ENCODE data around the gene PRKG1. TPM values are rescaled to one million over a fixed set of nuclear protein-coding genes. Genes with fewer than 3 reads are reported as not detected.

PRKG1 gene
- total RNA-seq, 2 experiments from 2014 or later = not detected

DNA sequence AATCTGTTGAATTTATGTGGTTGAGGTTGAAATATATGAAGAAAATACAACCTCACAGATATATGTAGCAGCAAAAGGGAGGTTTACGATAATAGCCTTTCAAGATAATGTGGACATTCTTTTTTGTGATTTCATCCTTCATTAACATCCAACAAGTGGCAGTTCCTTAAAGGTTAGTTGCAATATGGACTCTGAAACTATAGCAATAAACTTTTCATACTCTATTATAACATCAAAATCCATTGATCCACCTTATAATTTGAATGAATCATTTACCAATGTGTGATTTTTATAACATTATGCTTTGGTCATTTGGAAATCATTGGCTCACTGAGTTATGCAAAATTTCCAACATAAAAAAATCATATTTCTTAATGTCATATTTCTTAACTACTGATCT is 825.9 kb downstream of the PRKG1 start:
- intact Hi-C loops (cut with micrococcal nuclease) = no loop called here
- DNase-seq = no peak
- Mint-ChIP-seq H3K27ac (no peak overlapping the region), H3K4me1 (ENCODE audit: low read depth) (no peaks in the 10 kb centered on the region), H3K4me3 (no peak overlapping the region), H3K27me3 (no peaks in the 10 kb centered on the region), H3K9me3 (no peaks in the 10 kb centered on the region), H3K36me3 (no peaks in the 10 kb centered on the region)
- ChIA-PET POLR2A (no interaction called here), CTCF (no interaction called here)

DNA sequence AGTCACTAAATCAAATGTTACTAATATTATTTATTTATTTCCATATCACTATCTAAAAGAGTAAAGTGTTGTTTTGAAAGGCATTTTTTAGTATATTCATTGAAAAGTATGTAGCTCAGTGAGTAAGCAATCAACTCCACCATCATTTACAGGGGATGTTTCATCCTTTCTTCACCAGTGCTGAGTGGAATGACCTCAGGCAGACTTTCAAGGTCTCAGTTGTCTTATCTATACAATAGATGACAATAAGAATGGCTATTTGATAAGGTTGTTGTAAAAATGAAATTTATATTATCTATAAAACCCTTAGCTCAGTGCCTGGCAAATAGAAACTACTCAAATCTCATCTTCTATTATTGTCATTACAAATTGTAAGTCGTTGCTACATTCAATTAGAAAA is 829.4 kb downstream of the PRKG1 start:
- no peaks in the 10 kb centered on the region for H3K4me1 Mint-ChIP-seq (ENCODE audit: low read depth)
- H3K9me3 Mint-ChIP-seq = no peaks in the 10 kb centered on the region
- CTCF ChIA-PET = no interaction called here
- POLR2A ChIA-PET = no interaction called here
- no peak for DNase-seq
- H3K36me3 Mint-ChIP-seq = no peaks in the 10 kb centered on the region
- peaks cover 1% of the 10 kb centered on the region for H3K27me3 Mint-ChIP-seq
- intact Hi-C loops (cut with micrococcal nuclease) = no loop called here
- H3K4me3 Mint-ChIP-seq = no peak overlapping the region
- no peak overlapping the region for H3K27ac Mint-ChIP-seq

DNA sequence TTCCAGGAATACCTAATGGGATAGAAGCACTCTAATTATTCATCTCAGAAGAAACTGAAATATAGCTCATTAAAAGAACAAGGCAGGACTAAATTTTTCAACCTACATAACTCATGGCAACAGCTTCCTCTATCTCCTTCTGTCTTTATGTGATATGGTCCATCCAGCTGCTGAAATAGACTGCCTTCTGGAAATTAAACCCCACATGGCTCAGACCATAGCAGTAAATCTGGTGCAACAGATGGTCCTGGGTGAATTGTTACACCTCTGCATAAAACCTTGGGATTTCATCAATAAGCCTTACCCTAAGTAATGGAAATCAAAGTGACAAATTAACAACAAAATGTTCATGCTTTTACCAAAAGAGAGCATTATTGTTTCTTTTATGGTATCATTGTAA is 830.7 kb downstream of the PRKG1 start:
- intact Hi-C loops (cut with micrococcal nuclease) = no loop called here
- H3K27me3 Mint-ChIP-seq = peaks cover 1% of the 10 kb centered on the region
- no peaks in the 10 kb centered on the region for H3K36me3 Mint-ChIP-seq
- no peak overlapping the region for H3K27ac Mint-ChIP-seq
- no peak overlapping the region for H3K4me3 Mint-ChIP-seq
- DNase-seq = no peak
- ChIA-PET POLR2A (no interaction called here), CTCF (interaction anchor here (0.7 kb wide), 1 partner anchor 66 kb away, joined by 3 read pairs; no protein-coding TSS in a partner anchor)
- no peaks in the 10 kb centered on the region for H3K9me3 Mint-ChIP-seq
- no peaks in the 10 kb centered on the region for H3K4me1 Mint-ChIP-seq (ENCODE audit: low read depth)

DNA sequence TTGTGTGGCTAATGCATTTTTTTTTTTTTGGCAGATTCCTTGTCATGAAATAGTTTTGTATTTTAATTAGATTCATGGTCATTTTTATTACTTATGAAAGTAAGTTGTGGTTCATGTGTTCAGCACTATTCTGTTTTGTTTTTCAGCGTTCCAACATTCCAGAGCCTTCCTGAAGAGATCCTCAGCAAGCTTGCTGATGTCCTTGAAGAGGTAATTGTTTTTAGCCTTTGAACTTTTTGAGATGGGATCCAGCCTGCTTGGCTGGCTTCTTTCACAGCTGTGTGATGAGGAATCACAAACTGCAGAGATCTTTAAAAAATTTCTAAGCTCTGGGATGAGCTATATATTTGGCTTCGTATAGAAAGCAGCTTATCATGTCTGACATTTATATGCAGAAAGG is 833.1 kb downstream of the PRKG1 start:
- Mint-ChIP-seq H3K36me3 (no peaks in the 10 kb centered on the region), H3K27me3 (peaks cover 1% of the 10 kb centered on the region), H3K4me3 (no peak overlapping the region), H3K27ac (no peak overlapping the region), H3K9me3 (no peaks in the 10 kb centered on the region), H3K4me1 (ENCODE audit: low read depth) (no peaks in the 10 kb centered on the region)
- POLR2A ChIA-PET = no interaction called here
- no peak for DNase-seq
- intact Hi-C loops (cut with micrococcal nuclease) = no loop called here
- CTCF ChIA-PET = no interaction called here

DNA sequence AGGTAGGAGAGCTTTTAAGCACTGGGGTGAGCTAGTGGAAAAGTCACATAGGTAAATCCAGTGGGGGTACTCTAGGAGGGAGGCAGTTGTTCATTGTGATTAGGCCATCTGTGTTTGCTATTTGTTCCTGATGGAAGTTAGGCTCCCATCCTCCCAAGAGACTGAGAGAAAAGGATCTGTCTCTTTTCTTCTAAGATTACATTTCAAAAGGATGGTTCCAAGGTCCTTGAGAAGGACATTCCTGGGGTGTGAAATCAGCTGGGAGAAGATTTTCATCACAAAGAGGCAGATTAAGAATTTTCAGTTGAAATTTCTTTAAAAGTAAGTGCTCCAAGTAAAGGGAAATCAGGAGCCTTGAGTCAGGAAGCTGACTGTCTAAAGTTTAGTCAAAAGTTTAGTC is 835.9 kb downstream of the PRKG1 start:
- ChIA-PET CTCF (no interaction called here), POLR2A (no interaction called here)
- no peak for DNase-seq
- H3K27ac Mint-ChIP-seq = no peak overlapping the region
- H3K9me3 Mint-ChIP-seq = no peaks in the 10 kb centered on the region
- H3K4me3 Mint-ChIP-seq = no peak overlapping the region
- no peaks in the 10 kb centered on the region for H3K36me3 Mint-ChIP-seq
- intact Hi-C loops (cut with micrococcal nuclease) = no loop called here
- peaks cover 1% of the 10 kb centered on the region for H3K27me3 Mint-ChIP-seq
- no peaks in the 10 kb centered on the region for H3K4me1 Mint-ChIP-seq (ENCODE audit: low read depth)

DNA sequence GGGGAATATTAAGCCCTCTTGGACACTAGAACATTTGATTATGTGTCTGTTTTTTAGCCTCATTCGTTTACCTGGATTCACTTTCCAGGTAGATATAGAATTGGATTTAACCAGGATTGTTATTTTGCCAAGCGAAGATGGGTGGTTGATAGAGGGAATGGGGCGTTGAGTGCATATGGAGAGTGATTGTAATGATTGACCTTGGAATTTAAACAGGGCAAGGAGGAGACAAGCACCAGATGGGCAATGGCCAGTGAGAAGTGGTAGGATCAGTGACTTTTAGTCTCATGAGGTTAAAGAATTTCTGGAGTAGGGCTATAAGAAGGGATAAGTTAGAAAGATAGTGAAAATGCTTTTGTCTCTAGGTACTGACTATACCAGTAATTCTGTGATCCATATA is 836.3 kb downstream of the PRKG1 start:
- intact Hi-C loops (cut with micrococcal nuclease) = no loop called here
- H3K4me3 Mint-ChIP-seq = no peak overlapping the region

DNA sequence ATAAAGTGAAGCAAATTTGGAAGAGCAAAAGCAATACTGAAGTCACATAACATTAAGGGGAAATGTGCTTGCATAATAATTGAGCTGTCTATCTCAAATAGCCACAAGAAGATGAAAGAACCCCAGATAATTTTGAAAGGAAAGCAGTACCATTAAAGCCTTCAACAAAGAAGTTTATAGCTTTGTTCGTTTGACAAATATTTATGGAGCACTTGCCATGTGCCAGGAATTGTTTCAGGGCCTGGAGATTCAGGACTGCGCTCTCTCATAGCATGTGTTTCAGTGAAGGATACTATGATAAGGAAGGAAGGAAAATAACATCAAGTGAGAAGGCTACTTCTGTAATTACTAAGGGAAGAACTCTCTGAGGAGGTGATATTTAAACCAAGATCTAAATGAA is 837.4 kb downstream of the PRKG1 start:
- ChIA-PET CTCF (no interaction called here), POLR2A (no interaction called here)
- H3K27ac Mint-ChIP-seq = no peak overlapping the region
- H3K4me3 Mint-ChIP-seq = no peak overlapping the region
- H3K9me3 Mint-ChIP-seq = no peaks in the 10 kb centered on the region
- no peaks in the 10 kb centered on the region for H3K4me1 Mint-ChIP-seq (ENCODE audit: low read depth)
- H3K36me3 Mint-ChIP-seq = no peaks in the 10 kb centered on the region
- no peak for DNase-seq
- intact Hi-C loops (cut with micrococcal nuclease) = no loop called here
- no peaks in the 10 kb centered on the region for H3K27me3 Mint-ChIP-seq

More for the DNA sequence above, 836.3 kb downstream of the PRKG1 start:
- H3K27me3 Mint-ChIP-seq = peaks cover 1% of the 10 kb centered on the region
- H3K4me1 Mint-ChIP-seq (ENCODE audit: low read depth) = no peaks in the 10 kb centered on the region
- ChIA-PET CTCF (no interaction called here), POLR2A (no interaction called here)
- no peaks in the 10 kb centered on the region for H3K36me3 Mint-ChIP-seq
- no peaks in the 10 kb centered on the region for H3K9me3 Mint-ChIP-seq
- no peak overlapping the region for H3K27ac Mint-ChIP-seq
- no peak for DNase-seq

DNA sequence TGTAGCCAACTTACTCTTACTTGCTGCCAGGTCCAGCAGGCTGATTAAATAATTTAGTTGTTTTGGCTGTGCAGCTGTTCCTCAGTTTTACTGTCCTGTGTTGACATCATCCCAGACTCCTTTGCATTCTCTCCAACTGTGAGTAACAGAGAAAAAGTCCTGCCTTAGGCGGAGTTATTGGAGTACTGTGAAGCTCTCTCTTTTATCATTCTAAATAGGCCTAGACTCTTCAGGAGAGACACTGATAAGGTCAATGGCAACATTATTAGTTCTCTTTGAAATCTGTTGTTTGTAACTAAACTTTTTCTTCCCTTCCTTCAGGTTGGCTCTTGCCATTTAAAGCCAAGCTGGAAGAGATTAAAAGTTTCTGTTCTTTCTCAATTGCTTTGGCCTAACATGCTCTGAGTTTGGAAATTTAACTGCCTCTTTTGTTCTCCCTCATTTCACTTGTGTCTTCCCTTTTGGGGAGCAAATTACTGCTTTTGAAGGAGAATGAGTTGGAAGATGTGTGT is 840.8 kb downstream of the PRKG1 start:
- CTCF ChIA-PET = no interaction called here

DNA sequence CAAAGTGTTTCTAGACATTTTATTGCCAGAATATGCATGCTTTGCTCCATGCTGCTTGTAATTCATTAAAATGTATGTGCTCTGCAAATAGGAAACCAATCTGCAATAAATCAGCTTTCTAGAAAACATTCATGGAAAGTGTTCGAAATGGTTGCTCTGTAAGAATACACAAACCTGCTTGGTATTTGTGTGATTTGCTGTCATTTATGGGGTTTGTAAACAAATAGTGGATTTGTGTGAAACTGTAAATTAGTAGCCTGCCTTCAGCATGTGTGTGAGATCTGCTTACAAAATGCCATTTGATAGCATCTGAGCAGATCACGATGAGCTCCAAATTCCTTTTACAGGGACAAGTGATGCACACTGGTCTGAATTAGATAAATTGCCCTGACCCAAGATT is 844.2 kb downstream of the PRKG1 start:
- no peak overlapping the region for H3K27ac Mint-ChIP-seq
- H3K4me1 Mint-ChIP-seq (ENCODE audit: low read depth) = no peaks in the 10 kb centered on the region
- H3K9me3 Mint-ChIP-seq = no peaks in the 10 kb centered on the region
- no peak for DNase-seq
- ChIA-PET CTCF (no interaction called here), POLR2A (no interaction called here)
- intact Hi-C loops (cut with micrococcal nuclease) = no loop called here
- H3K4me3 Mint-ChIP-seq = no peak overlapping the region
- no peaks in the 10 kb centered on the region for H3K27me3 Mint-ChIP-seq
- H3K36me3 Mint-ChIP-seq = no peaks in the 10 kb centered on the region

More for the DNA sequence above, 840.8 kb downstream of the PRKG1 start:
- no peaks in the 10 kb centered on the region for H3K9me3 Mint-ChIP-seq
- no peaks in the 10 kb centered on the region for H3K4me1 Mint-ChIP-seq (ENCODE audit: low read depth)
- POLR2A ChIA-PET = no interaction called here
- no peaks in the 10 kb centered on the region for H3K36me3 Mint-ChIP-seq
- no peak overlapping the region for H3K4me3 Mint-ChIP-seq
- DNase-seq = no peak
- no peak overlapping the region for H3K27ac Mint-ChIP-seq
- intact Hi-C loops (cut with micrococcal nuclease) = no loop called here
- H3K27me3 Mint-ChIP-seq = no peaks in the 10 kb centered on the region

DNA sequence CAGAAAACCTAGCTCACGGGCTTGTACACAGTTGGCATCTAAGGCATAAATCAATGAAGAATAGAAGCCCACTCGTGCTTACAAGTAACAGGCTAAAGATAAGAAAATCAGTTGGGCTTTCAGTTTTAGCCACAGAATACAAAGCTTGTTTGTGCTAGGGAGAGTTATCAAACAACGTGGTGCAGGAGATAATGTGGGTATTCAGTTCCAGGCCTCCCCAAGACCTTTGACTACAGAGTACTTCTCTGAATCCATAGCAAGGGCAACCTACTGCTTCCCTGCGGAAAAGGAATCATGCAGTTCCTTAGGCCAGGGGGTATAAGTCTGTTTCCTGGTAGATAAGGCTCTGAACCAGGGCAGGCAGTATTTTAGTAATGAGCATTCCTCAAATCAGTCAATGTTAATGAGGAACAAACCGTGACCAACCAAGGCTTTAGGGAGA is 844.6 kb downstream of the PRKG1 start:
- no peak overlapping the region for H3K27ac Mint-ChIP-seq
- ChIA-PET CTCF (interaction anchor here (0.6 kb wide), 1 partner anchor 266 kb away, joined by 3 read pairs; no protein-coding TSS in a partner anchor), POLR2A (no interaction called here)
- no peaks in the 10 kb centered on the region for H3K9me3 Mint-ChIP-seq
- no peaks in the 10 kb centered on the region for H3K27me3 Mint-ChIP-seq
- DNase-seq = no peak
- intact Hi-C loops (cut with micrococcal nuclease) = no loop called here
- H3K4me1 Mint-ChIP-seq (ENCODE audit: low read depth) = no peaks in the 10 kb centered on the region
- H3K36me3 Mint-ChIP-seq = no peaks in the 10 kb centered on the region
- no peak overlapping the region for H3K4me3 Mint-ChIP-seq

DNA sequence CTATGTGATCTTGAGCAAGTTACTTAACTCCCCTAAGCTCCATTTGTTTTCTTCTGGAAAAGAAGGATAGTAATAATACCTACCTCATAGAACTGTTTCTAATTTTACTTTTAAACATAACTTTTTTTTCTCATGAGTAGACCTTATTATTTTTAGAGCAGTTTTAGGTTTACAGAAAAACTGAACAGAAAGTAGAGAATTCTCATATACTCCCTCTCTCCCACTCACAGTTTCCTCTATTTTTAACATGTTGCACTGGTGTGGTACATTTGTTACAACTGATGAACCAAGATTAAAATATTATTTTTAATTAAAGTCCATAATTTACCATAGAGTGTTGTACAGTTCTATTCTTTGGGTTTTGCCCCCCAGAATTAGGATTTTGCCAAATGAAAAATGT is 846.4 kb downstream of the PRKG1 start:
- no peaks in the 10 kb centered on the region for H3K4me1 Mint-ChIP-seq (ENCODE audit: low read depth)
- no peak overlapping the region for H3K27ac Mint-ChIP-seq
- H3K4me3 Mint-ChIP-seq = no peak overlapping the region
- ChIA-PET CTCF (no interaction called here), POLR2A (no interaction called here)
- intact Hi-C loops (cut with micrococcal nuclease) = no loop called here
- DNase-seq = no peak
- no peaks in the 10 kb centered on the region for H3K36me3 Mint-ChIP-seq
- H3K27me3 Mint-ChIP-seq = peaks cover 1% of the 10 kb centered on the region
- H3K9me3 Mint-ChIP-seq = no peaks in the 10 kb centered on the region

DNA sequence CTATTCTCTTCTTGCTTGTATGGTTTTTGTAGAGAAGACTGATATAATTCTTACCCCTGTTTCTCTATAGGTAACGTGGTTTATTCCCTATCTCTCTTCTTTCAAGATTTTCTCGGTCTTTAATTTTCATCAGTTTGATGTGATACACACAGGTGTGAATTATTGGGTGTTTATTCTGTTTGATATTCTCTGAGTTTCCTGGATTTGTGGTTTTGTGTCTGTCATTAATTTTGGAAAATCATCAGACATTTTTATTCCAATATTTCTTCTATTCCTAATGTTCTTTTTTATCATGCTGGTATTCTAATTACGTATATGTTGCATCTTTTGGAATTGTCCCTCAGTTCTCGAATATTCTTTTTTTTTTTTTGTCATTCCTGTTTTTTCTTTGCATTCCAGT is 850.1 kb downstream of the PRKG1 start:
- no peak overlapping the region for H3K4me3 Mint-ChIP-seq
- H3K9me3 Mint-ChIP-seq = no peaks in the 10 kb centered on the region
- no peaks in the 10 kb centered on the region for H3K4me1 Mint-ChIP-seq (ENCODE audit: low read depth)
- no peaks in the 10 kb centered on the region for H3K36me3 Mint-ChIP-seq
- peaks cover 4% of the 10 kb centered on the region for H3K27me3 Mint-ChIP-seq
- no peak for DNase-seq
- no peak overlapping the region for H3K27ac Mint-ChIP-seq
- intact Hi-C loops (cut with micrococcal nuclease) = no loop called here
- ChIA-PET POLR2A (no interaction called here), CTCF (no interaction called here)

DNA sequence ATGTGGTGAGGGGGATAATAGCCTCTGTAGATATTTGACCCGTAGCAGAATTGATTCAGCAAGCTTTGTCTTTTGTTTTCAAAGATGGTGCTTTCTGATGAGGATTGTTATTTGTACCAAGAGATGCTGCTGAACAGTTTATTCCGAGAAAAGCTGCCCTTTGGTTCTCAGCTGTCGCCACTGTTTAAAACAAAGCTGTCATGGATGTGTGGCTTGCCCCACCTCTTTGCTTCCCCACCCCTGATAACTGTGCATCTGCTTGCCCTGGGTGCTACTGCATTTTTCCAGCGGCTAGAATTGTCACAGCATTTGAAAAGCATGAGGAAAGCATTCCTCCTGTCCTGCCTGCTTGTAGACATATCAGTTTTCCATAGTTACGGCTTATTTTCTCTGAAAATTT is 852.0 kb downstream of the PRKG1 start:
- H3K36me3 Mint-ChIP-seq = no peaks in the 10 kb centered on the region
- ChIA-PET POLR2A (no interaction called here), CTCF (no interaction called here)
- DNase-seq = no peak
- no peak overlapping the region for H3K4me3 Mint-ChIP-seq
- H3K27me3 Mint-ChIP-seq = peaks cover 4% of the 10 kb centered on the region
- no peaks in the 10 kb centered on the region for H3K9me3 Mint-ChIP-seq
- intact Hi-C loops (cut with micrococcal nuclease) = no loop called here
- no peaks in the 10 kb centered on the region for H3K4me1 Mint-ChIP-seq (ENCODE audit: low read depth)
- no peak overlapping the region for H3K27ac Mint-ChIP-seq

DNA sequence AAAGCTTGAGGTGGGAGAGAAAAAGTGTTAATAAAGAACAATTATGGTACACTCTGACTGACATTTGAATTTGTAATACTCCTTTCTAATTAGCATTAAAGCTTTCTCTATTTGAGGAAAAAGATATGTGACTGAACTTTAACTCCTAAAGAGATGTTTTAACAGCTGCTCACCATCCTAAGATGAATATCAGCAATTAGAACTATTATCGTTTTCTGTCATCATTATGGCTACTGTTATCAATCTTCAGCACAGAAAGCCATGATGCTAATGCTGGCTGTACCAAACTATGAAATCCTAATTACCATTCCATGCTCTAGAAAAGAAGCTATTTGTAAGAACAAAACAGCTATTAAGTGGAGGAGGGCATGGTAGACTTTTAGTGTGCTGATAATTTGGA is 853.9 kb downstream of the PRKG1 start:
- H3K4me3 Mint-ChIP-seq = no peak overlapping the region
- no peaks in the 10 kb centered on the region for H3K4me1 Mint-ChIP-seq (ENCODE audit: low read depth)
- POLR2A ChIA-PET = no interaction called here
- no peak for DNase-seq
- intact Hi-C loops (cut with micrococcal nuclease) = no loop called here
- H3K36me3 Mint-ChIP-seq = no peaks in the 10 kb centered on the region
- CTCF ChIA-PET = no interaction called here
- no peaks in the 10 kb centered on the region for H3K9me3 Mint-ChIP-seq
- H3K27me3 Mint-ChIP-seq = peaks cover 4% of the 10 kb centered on the region
- no peak overlapping the region for H3K27ac Mint-ChIP-seq
